Measurements from ENCODE around the gene NPR3. TPM values are rescaled to one million over a fixed set of nuclear protein-coding genes. Genes with fewer than 3 reads are reported as not detected.

NPR3 gene
- polyA plus RNA-seq, 1 of the 3 experiments (the other 2 are of a cell fraction) = 35.8 TPM

DNA sequence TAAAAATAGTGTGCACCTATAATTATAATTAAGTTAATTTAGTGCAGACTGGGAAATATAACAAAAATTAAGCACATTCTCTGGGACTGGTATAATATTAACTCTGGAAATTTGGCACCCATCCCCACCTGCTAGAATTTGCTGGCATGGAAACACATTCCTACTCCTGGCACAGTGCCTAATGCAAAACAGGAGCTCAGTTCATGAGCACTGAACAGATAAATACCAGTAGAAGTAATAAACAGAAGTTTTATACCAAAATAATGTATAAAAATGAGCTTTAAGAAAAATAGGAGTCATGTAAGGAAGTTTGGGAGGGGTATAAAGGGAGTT is 23.7 kb upstream of the NPR3 start (continued):
- TF ChIP-seq, protein P1, sequence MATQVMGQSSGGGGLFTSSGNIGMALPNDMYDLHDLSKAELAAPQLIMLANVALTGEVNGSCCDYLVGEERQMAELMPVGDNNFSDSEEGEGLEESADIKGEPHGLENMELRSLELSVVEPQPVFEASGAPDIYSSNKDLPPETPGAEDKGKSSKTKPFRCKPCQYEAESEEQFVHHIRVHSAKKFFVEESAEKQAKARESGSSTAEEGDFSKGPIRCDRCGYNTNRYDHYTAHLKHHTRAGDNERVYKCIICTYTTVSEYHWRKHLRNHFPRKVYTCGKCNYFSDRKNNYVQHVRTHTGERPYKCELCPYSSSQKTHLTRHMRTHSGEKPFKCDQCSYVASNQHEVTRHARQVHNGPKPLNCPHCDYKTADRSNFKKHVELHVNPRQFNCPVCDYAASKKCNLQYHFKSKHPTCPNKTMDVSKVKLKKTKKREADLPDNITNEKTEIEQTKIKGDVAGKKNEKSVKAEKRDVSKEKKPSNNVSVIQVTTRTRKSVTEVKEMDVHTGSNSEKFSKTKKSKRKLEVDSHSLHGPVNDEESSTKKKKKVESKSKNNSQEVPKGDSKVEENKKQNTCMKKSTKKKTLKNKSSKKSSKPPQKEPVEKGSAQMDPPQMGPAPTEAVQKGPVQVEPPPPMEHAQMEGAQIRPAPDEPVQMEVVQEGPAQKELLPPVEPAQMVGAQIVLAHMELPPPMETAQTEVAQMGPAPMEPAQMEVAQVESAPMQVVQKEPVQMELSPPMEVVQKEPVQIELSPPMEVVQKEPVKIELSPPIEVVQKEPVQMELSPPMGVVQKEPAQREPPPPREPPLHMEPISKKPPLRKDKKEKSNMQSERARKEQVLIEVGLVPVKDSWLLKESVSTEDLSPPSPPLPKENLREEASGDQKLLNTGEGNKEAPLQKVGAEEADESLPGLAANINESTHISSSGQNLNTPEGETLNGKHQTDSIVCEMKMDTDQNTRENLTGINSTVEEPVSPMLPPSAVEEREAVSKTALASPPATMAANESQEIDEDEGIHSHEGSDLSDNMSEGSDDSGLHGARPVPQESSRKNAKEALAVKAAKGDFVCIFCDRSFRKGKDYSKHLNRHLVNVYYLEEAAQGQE (IDR thresholded peaks at IDR 0.05; ENCODE audit: low read depth, low read length) = no peak
- TF ChIP-seq RFX5 (IDR thresholded peaks at IDR 0.05; ENCODE audit: low read length) (no peak), FOXJ3 (CRISPR knock-in tag; IDR thresholded peaks at IDR 0.05) (no peak), YY1 (IDR thresholded peaks at IDR 0.05; ENCODE audit: low read depth) (no peak), TCF12 (IDR thresholded peaks at IDR 0.05) (peak; percentile 79), JUND (IDR thresholded peaks at IDR 0.05) (no peak), ELF1 (IDR thresholded peaks at IDR 0.05) (no peak), NFIC (IDR thresholded peaks at IDR 0.05; ENCODE audit: borderline replicate concordance) (peak; percentile 94), RCOR1 (IDR thresholded peaks at IDR 0.05; ENCODE audit: low read length) (peak; percentile 41; the same call in 1 of the 2 replicates), GATA2 (CRISPR knock-in tag; IDR thresholded peaks at IDR 0.05) (no peak), TAF1 (IDR thresholded peaks at IDR 0.05; ENCODE audit: borderline replicate concordance, low read depth, low read length) (no peak), SMC3 (IDR thresholded peaks at IDR 0.05; ENCODE audit: low read depth, low read length) (no peak), MEF2A (IDR thresholded peaks at IDR 0.05; ENCODE audit: borderline replicate concordance, low read depth) (no peak), NRF1 (IDR thresholded peaks at IDR 0.05; ENCODE audit: low read depth, low read length) (no peak), TEAD4 (IDR thresholded peaks at IDR 0.05; ENCODE audit: borderline replicate concordance, insufficient read depth) (no peak), GABPA (IDR thresholded peaks at IDR 0.05; ENCODE audit: low read depth) (no peak), MXI1 (IDR thresholded peaks at IDR 0.05; ENCODE audit: low read depth, low read length) (no peak), EP300 (IDR thresholded peaks at IDR 0.05; ENCODE audit: borderline replicate concordance in 1 of 2, low read depth in 1 of 2, low read length in 1 of 2) (peak; percentile 33 to 50; a peak in 3 of 4 replicates)
- TF ChIP-seq, protein P2, sequence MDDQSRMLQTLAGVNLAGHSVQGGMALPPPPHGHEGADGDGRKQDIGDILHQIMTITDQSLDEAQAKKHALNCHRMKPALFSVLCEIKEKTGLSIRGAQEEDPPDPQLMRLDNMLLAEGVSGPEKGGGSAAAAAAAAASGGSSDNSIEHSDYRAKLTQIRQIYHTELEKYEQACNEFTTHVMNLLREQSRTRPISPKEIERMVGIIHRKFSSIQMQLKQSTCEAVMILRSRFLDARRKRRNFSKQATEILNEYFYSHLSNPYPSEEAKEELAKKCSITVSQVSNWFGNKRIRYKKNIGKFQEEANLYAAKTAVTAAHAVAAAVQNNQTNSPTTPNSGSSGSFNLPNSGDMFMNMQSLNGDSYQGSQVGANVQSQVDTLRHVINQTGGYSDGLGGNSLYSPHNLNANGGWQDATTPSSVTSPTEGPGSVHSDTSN (IDR thresholded peaks at IDR 0.05) = no peak
- TF ChIP-seq, protein P3, sequence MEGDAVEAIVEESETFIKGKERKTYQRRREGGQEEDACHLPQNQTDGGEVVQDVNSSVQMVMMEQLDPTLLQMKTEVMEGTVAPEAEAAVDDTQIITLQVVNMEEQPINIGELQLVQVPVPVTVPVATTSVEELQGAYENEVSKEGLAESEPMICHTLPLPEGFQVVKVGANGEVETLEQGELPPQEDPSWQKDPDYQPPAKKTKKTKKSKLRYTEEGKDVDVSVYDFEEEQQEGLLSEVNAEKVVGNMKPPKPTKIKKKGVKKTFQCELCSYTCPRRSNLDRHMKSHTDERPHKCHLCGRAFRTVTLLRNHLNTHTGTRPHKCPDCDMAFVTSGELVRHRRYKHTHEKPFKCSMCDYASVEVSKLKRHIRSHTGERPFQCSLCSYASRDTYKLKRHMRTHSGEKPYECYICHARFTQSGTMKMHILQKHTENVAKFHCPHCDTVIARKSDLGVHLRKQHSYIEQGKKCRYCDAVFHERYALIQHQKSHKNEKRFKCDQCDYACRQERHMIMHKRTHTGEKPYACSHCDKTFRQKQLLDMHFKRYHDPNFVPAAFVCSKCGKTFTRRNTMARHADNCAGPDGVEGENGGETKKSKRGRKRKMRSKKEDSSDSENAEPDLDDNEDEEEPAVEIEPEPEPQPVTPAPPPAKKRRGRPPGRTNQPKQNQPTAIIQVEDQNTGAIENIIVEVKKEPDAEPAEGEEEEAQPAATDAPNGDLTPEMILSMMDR (IDR thresholded peaks at IDR 0.05) = no peak
- TF ChIP-seq, protein P4, sequence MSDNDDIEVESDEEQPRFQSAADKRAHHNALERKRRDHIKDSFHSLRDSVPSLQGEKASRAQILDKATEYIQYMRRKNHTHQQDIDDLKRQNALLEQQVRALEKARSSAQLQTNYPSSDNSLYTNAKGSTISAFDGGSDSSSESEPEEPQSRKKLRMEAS (IDR thresholded peaks at IDR 0.05; ENCODE audit: low read depth) = no peak
